Measurements from ENCODE around the gene LETM1.

- TF ChIP-seq CTCF (conservative IDR thresholded peaks at IDR 0.05 in 1 of 2, IDR thresholded peaks at IDR 0.05 in 1 of 2; ENCODE audit: extremely low read depth in 1 of 2, insufficient read depth in 1 of 2, low read depth in 1 of 2, low read length in 2 of 2) (no peak), EZH2 (IDR thresholded peaks at IDR 0.05; ENCODE audit: borderline replicate concordance, low read length) (no peak)
Measured at GRCh38 chr4:1873776-1874175, 17.8 kb upstream of the LETM1 start.

Data from mammary epithelial cell (primary cell).